Peyer's patch (tissue), 4 donors: ENCODE measurements around the gene SEC23B. TPM values are rescaled to one million over a fixed set of nuclear protein-coding genes. Genes with fewer than 3 reads are reported as not detected.
"Not testable (repeated sequence)": the region's sequence is repeated elsewhere in the genome, so short reads cannot be mapped to it uniquely, and the experiment has no call there.

Experiments
- DNase-seq, 3 donors: peaks; one replicate each; pipeline ENCODE4 v3.0.0-alpha.2; 2017 to 2019
- H3K27ac ChIP-seq, 4 donors: fragments of 200-600 bp; sonication (generic); one replicate each; pipeline ENCODE4 v1.5.1; 2016 to 2019
- H3K27me3 ChIP-seq, 2 donors: fragments of 200-600 bp; sonication (generic); one replicate each; pipeline ENCODE4 v1.5.1; 2019
- H3K36me3 ChIP-seq, 3 donors: fragments of 200-600 bp; sonication (generic); one replicate each; pipeline ENCODE4 v1.5.1; 2016 to 2019
- H3K4me1 ChIP-seq, 4 donors: fragments of 200-600 bp; sonication (generic); one replicate each; pipeline ENCODE4 v1.5.1; 2016 to 2019
- H3K4me3 ChIP-seq, 4 donors: fragments of 200-600 bp; sonication (generic); 1 replicate in 3 of 4; 2 replicates in 1 of 4; pipeline ENCODE4 v1.5.1; 2016 to 2019; ENCODE audit warnings: mild to moderate bottlenecking in 1 of 4
- H3K9me3 ChIP-seq, 4 donors: fragments of 200-600 bp; sonication (generic); one replicate each; pipeline ENCODE4 v1.5.1; 2016 to 2019; ENCODE audit warnings: mild to moderate bottlenecking in 1 of 4
- POLR2A ChIP-seq, 2 donors: fragments of 450-650 bp; IDR thresholded peaks; one replicate each; pipeline ENCODE4 v1.5.1; 2017; ENCODE audit warnings: antibody characterized with exemption in 2 of 2, mild to moderate bottlenecking in 2 of 2, moderate library complexity in 2 of 2
- total RNA-seq, 4 donors: library from RNA; depleted of rRNA; stranded (reverse); fragments of >200 nt; gene quantifications; one replicate each; pipeline ENCODE4 v1.1.0, GENCODE V29; 2016
- TF ChIP-seq, protein P1 (sequence below), 6 experiments: fragments of 450-650 bp in 4 of 6; fragments of 200-600 bp in 2 of 6; sonication (generic) in 1 of 6; IDR thresholded peaks; one replicate each; pipeline ENCODE4 v1.5.1; 2017 to 2019; ENCODE audit warnings: antibody characterized with exemption in 6 of 6, mild to moderate bottlenecking in 3 of 6, moderate library complexity in 1 of 6

Gene SEC23B
- total RNA-seq, 4 donors from 2014 or later: 31.3 to 43.7 (median 36.0) TPM

DNA sequence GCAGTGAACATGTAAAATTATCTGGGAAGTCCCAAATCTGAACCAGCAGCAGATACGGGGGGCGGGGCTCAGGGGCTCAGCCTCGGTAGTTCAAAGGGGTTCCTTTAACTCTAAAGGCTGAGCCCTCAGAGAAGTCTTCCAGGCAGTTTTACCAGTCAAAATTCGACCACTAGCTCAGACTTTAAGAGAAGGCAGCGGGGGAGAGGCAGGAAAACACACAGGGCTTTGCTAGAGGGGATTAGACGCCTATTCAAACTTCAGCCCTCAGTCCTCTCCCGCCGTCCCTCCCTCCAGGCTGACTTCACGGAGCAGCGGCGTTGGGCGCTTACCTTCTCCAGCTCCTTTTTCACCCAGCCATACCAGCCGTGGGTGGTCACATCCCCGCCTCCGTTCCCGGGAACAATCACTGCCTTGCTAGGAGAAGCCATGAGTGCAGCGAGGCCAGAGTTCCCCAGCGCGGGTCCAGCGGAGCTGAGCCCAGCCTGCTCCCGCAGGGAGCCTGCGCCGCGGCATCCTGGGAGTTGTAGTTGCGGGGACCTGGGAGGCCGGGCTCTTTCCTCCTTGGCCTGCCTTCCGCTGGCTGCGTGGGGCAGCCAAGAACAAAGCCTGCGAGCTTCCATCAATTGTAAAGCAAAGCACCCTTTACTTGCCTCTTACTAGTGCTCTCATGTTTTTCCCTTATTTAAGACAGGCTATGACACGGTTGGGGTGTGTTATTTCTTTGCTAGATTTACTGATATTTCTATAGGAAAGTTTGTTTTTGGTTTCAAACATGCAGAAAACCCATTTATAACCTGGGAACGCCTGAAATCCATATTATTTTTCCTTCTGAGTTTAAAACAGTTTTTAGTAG lies 10.8 kb upstream of the SEC23B start, which contains the start of gene RBBP9:
TSS of gene RBBP9 (minus strand) at position 486 of the 853 bp plus-strand sequence. CDS start at position 428, 58 bp downstream.
- H3K4me1 ChIP-seq: peaks cover 0 to 8% (median 2%) of the 10 kb centered on the region in 4 donors
- TF ChIP-seq, protein P1, sequence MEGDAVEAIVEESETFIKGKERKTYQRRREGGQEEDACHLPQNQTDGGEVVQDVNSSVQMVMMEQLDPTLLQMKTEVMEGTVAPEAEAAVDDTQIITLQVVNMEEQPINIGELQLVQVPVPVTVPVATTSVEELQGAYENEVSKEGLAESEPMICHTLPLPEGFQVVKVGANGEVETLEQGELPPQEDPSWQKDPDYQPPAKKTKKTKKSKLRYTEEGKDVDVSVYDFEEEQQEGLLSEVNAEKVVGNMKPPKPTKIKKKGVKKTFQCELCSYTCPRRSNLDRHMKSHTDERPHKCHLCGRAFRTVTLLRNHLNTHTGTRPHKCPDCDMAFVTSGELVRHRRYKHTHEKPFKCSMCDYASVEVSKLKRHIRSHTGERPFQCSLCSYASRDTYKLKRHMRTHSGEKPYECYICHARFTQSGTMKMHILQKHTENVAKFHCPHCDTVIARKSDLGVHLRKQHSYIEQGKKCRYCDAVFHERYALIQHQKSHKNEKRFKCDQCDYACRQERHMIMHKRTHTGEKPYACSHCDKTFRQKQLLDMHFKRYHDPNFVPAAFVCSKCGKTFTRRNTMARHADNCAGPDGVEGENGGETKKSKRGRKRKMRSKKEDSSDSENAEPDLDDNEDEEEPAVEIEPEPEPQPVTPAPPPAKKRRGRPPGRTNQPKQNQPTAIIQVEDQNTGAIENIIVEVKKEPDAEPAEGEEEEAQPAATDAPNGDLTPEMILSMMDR (IDR thresholded peaks at IDR 0.05): no peak
- peak in 1 of 2 donors; percentile 18 for TF ChIP-seq POLR2A (IDR thresholded peaks at IDR 0.05)
- peaks cover 0 to 14% (median 0%) of the 10 kb centered on the region in 3 donors for H3K36me3 ChIP-seq
- H3K9me3 ChIP-seq: no peaks in the 10 kb centered on the region
- H3K4me3 ChIP-seq: peak within 1 kb of the TSS; percentile 57 to 77 (median 68)
- peak; percentile 79 to 92 (median 89) for DNase-seq
- H3K27me3 ChIP-seq: no peaks in the 10 kb centered on the region
- peak within 1 kb of the TSS; percentile 15 to 80 (median 57) for H3K27ac ChIP-seq

DNA sequence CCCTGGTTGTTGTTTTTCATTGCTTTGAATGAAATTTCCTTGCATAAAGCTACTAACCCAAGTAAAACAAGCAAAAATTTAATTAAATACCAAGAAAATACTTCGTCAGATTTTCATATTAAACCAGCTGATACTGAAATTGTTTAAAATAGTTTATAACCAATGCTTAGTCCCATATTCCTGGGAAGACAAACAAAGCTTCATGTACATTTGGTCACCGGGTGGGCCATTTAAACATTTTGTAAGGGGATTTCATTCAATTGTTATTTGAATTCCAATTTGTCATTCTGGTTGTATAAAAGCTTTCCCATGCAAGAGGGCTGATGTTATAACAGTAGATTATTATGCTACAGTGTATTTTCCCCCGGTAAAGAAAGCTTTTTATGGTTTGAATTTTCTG lies 10.1 kb upstream of the SEC23B start:
- H3K27ac ChIP-seq: peak overlapping the region in 1 of 4 donors; percentile 48
- H3K4me3 ChIP-seq: no peak overlapping the region
- no peaks in the 10 kb centered on the region for H3K27me3 ChIP-seq
- peaks cover 0 to 9% (median 0%) of the 10 kb centered on the region in 3 donors for H3K36me3 ChIP-seq
- TF ChIP-seq POLR2A (IDR thresholded peaks at IDR 0.05): no peak
- TF ChIP-seq, protein P1 (IDR thresholded peaks at IDR 0.05): no peak
- peaks cover 0 to 8% (median 2%) of the 10 kb centered on the region in 4 donors for H3K4me1 ChIP-seq
- H3K9me3 ChIP-seq: no peaks in the 10 kb centered on the region
- DNase-seq: no peak

DNA sequence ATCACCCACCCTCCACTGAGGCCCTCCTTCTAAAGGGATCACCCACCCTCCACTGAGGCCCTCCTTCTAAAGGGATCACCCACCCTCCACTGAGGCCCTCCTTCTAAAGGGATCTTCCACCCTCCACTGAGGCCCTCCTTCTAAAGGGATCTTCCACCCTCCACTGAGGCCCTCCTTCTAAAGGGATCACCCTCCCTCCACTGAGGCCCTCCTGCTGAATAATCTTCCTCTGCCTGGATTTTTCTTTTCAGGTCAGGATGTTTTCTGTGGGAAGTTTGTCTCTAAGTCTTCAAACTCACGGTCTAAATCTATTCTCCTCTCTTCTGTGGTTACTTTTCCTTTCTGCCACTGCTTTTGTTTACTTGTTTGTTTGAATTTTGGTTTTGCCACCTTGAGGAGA lies 6.1 kb upstream of the SEC23B start:
- not testable (repeated sequence) for H3K4me1 ChIP-seq, H3K36me3 ChIP-seq, H3K9me3 ChIP-seq, H3K27me3 ChIP-seq, DNase-seq, H3K27ac ChIP-seq, H3K4me3 ChIP-seq

DNA sequence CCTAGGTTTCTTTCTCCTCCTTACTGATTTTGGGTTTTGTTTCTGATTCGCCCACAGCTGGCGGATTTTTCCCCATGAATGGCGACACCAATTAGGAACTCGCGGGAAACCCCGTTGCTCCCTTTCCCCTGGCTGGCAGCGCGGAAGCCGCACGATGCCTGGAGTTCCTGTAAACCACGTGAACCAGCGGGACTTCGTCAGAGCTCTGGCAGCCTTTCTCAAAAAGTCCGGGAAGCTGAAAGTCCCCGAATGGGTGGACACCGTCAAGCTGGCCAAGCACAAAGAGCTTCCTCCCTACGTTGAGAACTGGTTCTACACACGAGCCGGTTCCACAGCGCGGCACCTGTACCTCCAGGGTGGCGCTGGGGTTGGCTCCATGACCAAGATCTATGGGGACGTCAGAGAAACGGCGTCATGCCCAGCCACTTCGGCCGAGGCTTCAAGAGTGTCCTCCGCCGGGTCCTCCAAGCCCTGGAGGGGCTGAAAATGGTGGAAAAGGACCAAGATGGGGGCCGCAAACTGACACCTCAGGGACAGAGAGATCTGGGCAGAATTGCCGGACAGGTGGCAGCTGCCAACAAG lies 3.2 kb upstream of the SEC23B start:
- no peaks in the 10 kb centered on the region for H3K36me3 ChIP-seq
- no peaks in the 10 kb centered on the region for H3K9me3 ChIP-seq
- TF ChIP-seq POLR2A (IDR thresholded peaks at IDR 0.05): no peak
- TF ChIP-seq, protein P1 (IDR thresholded peaks at IDR 0.05): no peak
- peaks cover 0 to 9% (median 0%) of the 10 kb centered on the region in 4 donors for H3K4me1 ChIP-seq
- no peak overlapping the region for H3K27ac ChIP-seq
- H3K27me3 ChIP-seq: no peaks in the 10 kb centered on the region
- H3K4me3 ChIP-seq: no peak overlapping the region
- DNase-seq: no peak

DNA sequence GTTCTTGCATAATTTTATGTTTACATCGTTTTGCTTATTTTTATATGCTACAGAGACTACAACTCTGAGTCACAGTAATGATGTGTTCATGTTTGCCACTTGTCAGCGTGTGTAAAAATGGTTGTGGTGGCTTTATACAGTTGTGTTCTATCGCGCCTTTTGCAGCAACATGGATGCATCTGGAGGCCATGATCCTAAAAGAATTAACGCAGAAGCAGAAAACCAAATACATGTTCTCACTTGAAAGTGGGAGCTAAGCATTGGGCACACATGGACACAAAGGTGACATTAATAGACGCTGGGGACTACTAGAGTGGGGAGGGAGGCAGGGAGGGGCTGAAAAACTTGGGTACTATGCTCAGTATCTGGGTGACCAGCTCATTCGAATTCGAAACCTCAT lies 996 bp upstream of the SEC23B start:
- H3K27ac ChIP-seq: peak overlapping the region; percentile 92 to 97 (median 96)
- H3K9me3 ChIP-seq: no peaks in the 10 kb centered on the region
- peaks cover 0 to 14% (median 0%) of the 10 kb centered on the region in 3 donors for H3K36me3 ChIP-seq
- no peak for DNase-seq
- peak overlapping the region; percentile 55 to 99 (median 72) for H3K4me3 ChIP-seq
- TF ChIP-seq, protein P1 (IDR thresholded peaks at IDR 0.05): no peak
- TF ChIP-seq POLR2A (IDR thresholded peaks at IDR 0.05): no peak
- H3K27me3 ChIP-seq: no peaks in the 10 kb centered on the region
- peaks cover 0 to 9% (median 0%) of the 10 kb centered on the region in 4 donors for H3K4me1 ChIP-seq

DNA sequence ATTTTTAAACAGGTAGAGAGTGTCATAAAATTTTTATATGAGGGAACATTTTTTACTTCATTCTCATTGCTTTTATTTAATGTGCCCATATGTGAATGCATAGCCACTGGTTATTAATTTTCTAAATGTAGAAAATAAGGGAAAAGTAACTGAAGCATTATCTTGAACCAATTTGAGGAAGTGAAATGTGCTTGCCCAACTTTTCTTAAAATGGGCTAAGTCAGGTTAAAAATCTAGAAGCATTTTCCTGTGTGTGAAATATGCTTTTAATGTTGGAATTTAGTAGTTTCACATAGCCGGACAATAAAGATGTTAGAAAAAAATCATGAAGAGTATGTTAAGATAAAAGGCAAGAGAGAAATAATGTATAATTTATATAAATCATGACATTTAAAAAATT lies 3.8 kb downstream of the SEC23B start:
- Histone ChIP-seq H3K9me3 (no peaks in the 10 kb centered on the region), H3K27me3 (no peaks in the 10 kb centered on the region), H3K4me3 (no peak overlapping the region), H3K36me3 (peaks cover 0 to 52% (median 0%) of the 10 kb centered on the region in 3 donors), H3K27ac (no peak overlapping the region), H3K4me1 (peaks cover 0 to 9% (median 0%) of the 10 kb centered on the region in 4 donors)
- no peak for DNase-seq
- TF ChIP-seq, protein P1 (IDR thresholded peaks at IDR 0.05): no peak
- no peak for TF ChIP-seq POLR2A (IDR thresholded peaks at IDR 0.05)
